HG02870 (cell line): ENCODE measurements around the gene PROM2.

Source experiments
- ATAC-seq: cut with Tn5 transposase; IDR thresholded peaks from one replicate; pipeline ENCODE4 v1.9.1; 2021; ENCODE audit warnings: mild to moderate bottlenecking, moderate library complexity; ENCODE audit not compliant: unreplicated experiment

Gene PROM2

DNA sequence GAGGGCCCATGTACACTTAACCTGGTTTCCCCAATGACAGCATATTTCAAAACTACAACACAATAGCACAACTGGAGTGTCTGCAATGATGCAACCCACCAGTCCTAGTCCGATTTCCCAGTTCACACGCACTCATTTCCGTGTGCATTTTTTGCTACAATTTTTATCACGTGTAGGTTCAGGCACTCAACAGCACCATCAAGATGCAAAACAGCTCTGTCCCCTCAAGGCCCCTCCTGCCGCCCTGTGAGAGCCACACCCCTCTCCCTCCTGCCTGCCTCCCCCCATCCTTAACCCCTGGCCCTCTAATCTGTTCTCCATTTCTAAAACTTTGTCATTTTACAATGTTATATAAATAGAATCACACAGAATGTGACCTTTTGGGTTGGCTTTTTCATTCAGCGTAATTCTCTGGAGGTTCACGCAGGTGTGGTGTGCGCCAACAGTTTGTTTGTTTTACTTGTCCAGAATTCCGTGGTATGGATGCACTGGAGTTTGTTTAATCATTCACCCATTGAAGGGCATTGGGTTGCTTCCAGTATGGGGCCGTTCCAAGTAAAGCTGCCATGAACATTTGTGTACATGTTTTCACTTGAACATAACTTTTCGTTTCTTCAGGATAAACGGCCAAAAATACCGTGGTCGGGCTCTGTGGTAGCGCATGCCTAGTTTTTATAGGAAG is 31.3 kb downstream of the PROM2 start:
- no peak for ATAC-seq

DNA sequence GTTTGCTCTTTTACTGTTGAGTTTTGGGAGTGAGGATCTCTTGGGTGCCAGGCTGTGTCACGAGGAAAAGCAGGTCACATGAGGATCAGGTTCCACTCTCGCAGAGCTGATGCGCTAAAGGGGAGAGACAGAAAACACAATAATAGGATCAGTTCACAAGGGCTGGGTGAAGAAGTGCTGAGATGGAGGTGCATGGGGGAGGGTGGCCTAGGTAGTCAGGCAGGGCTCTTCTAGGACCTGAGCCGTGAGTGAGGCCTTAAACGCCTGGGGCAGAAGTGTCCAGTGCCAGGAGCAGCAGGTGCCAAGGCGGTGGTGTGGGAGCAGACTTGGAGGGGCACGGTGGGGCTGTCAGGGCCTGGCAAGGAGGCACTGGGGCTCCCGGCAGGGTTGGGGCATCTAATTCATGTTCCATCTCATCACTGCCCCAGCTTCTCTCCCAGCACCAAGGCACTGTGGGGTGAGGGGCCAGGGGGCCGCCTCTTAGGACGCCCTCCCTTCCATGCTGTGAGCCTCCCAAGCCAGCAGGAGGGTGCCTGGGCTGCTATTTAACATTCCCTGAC is 32.2 kb downstream of the PROM2 start:
- no peak for ATAC-seq

DNA sequence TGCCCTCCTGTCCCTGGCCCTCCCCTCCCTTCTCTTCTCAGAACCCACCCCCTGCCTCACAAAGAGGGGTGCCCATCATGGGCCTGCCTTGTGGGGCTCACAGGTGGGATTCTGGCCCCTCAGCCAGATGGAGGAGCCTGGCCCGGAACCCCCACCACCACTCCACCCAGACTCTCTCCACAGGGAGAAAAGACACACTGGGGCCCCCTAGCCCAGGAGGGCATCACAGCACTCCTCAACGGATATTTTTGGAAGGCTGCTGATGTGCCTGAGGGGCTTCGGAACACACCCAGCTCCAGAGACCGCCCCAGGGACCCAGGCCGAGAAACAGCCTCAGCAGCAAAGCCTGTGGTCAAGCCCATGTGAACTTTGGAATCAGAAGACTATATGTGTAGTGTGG is 32.8 kb downstream of the PROM2 start:
- ATAC-seq = no peak

DNA sequence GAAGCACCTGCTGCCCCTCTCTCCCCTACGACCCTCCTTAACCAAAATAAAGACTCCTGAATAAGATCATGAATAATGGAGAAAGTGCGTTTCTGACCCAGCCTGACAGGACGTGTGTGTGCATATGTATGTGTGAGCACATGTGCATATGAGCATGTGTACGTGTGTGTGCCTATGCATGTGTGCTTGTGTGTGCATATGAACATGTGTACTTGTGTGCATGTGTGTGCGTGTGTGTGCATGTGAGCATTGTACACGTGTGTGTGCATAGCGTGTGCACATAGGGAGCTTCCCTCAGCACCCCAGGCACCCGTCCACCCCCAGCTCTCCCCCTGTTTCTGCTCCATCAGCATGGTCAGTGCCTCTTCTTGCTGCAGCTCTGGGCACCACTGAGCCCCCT is 33.6 kb downstream of the PROM2 start:
- no peak for ATAC-seq

DNA sequence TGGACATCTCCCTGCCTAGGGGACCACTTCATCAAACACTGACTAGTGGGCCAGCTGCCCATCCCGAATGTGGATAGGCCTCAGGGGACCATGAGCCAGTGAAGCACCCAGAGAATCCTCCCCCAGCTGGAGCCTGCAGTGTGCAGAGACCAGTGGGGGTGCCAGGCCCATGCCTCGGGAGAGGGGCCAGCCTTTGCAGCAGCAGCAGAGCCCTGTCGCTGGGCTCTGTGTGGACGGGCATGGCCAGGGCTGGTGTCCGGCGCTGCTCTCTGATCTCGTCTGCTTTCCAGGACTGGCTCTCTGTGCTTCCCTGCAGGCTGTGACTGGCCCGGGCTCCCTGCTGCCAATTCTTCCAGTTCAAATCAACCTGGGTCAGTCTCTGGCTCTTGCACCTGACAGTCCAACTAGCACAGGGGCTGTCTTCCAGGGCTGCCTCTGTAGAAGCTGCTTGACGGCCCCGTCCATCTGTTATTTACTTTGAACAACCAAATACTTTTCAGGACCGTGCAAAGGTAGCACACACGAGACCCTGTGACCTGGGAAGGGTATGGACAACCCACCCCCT is 34.3 kb downstream of the PROM2 start:
- no peak for ATAC-seq

DNA sequence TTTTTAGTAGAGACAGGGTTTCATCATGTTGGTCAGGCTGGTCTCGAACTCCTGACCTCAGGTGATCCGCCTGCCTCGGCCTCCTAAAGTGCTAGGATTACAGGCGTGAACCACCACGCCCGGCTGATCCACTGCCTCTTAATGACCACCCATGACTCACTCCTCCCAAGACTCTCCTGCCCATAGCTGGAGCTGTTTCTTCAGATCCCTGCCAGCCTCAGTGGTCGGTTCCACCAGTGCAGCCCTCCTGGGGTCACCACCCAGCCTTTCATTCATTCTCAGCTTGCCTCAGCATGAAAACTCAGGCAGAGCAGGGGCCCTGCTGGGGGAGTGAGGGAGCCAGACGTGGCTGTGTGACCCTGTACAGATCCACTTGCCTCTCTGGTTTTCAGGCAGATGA is 35.4 kb downstream of the PROM2 start:
- no peak for ATAC-seq

DNA sequence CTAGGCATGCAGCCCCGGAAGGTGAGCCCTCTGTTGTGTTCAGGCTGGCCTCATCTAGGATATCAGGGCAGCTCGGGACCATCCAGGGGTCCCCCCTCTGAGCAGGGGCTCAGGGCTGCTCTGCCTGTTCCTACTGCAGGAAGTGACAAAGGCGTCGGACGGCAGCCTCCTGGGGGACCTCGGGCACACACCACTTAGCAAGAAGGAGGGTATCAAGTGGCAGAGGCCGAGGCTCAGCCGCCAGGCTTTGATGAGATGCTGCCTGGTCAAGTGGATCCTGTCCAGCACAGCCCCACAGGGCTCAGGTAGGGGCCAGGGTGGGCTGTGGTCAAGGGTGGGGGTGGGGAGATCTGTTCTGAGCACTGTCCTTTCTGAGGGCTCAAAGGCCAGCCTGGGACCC is 36.0 kb downstream of the PROM2 start:
- no peak for ATAC-seq

DNA sequence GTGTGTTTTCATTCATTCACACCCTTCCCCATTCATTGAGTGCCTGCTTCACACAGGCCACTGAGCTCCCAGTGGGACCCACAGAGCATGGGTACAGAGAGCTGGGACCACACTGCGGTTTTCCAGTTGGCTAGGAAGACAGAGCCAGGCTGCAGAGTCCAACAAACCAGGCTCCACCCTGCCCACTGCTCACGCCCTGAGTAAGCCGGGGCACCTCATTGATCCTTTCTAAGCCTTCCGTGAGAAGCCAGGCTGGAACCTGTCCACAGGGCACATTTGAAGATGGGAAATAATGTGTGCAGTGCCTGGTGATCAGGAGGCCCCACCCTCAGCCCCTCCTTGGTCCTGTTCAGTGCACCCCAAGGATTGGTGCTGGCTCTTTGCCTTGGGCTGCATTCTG is 36.4 kb downstream of the PROM2 start:
- no peak for ATAC-seq

DNA sequence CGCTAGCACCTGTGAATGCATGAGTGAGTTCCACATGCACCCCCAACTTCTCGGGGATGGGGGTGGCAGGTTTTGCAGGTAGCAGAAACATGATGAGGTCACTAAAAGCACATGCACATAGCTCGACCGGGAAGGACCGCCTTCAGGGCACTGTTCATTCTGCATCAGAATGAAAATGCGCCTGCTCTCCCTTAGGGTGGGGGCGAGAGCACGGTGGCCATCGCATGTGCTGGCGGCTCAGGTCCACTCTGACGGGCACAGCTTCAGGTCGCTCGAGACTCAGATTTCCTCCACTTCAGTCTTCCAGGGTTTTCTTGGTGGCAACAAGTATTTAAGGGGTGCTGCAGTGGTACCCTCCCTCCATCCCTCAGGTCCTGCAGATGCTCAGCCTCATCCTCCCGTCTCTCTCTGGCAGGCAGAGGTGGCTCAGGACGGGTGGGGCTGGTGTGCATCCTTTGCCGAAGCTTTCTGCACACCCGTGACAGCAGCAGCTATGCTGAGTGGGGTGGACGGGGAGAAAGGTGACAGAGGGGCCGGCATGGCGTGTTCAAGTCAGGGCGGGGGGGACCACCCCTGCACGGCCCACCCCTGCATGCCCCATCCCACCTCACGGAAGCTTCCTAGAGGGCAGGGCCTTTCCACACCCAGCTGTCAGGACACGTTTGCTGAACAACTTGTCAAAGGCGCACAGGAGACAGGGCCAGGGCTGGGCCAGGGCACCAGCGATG is 37.7 kb downstream of the PROM2 start:
- no peak for ATAC-seq

DNA sequence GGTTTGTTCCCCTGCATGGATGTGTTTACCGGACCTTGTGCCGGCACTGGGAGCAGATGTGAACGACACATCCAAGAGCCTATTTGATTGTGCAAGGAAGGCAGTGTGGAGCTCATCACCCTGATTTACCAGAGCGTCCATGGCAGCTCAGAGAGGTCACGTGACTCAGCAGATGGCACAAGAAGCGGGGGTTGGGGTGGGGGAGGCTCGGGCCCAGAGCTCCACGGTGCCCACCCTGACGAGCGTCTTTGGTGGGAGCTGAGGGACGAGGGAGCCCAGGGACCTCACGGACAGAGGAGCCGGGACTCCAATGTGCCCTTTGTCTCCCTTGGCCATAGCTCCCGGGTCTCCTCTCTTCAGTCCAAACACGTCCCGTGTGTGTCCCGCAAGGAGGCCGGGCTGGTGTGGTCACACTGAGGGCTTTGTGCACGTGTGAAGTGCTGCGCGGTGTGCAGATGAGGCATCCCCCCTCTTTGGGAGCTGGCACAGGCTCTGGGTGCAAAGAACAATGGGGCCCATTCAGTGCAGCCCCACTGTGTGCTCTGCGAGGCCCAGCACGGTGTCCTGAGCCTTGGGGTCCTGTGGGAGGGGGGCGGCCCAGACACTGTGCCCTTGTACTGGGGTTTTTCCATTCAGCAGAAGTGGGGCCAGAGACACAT is 38.4 kb downstream of the PROM2 start:
- no peak for ATAC-seq

DNA sequence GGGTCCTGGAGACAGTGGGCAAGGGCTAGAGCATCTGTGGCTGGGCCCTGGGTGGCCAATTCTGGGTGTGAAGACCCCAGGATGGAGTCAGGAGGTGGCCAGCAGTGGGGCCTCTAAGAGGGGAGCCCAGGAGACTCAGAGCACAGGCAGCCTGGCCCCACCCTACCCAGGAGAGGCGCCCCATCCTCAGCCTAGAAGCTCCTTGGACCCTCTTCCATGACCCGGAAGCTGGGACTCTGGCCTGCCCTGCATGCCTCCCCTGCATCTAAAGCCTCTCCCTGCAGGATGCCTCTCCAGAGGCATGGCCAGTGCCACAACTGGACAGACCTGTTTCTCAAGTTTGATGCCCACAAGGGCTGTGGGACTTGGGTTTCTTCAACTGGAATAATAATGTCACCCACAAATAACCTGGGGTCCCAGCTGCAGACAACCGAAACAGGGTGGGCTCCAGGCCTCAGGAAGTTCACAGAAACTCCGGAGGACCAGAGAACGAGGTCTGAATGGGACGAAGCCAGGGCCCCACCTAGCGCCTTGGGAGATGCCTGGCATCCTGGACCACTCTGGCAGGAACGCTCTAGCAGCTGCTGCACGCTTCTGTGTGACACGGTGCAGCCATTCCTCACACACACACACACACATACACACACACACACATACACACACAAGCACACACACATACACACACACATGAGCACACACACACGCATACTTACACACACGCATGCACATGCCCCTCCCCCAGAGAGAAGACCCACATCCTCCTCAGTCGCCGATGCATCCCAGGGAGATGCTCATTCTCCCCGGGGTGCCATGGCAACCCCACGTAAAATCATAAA is 39.3 kb downstream of the PROM2 start:
- ATAC-seq = no peak

DNA sequence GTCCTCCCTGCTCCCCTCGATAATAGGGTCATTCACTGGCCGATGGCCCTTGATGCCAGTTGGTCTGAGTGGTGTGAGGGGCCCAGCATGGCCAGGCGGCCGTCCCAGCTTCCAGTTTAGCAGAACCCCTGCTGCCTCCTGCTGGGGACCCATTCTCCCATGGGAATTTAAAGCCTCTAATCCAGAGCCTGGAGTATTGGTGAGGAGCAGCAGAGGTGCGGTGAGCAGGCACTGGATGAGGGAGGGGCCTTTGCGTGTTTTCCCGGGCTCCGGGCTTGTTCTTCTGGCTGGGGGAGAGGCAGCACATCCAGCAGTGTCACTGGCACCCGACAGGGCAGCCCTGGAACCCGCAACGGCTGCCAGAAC is 40.3 kb downstream of the PROM2 start:
- no peak for ATAC-seq

DNA sequence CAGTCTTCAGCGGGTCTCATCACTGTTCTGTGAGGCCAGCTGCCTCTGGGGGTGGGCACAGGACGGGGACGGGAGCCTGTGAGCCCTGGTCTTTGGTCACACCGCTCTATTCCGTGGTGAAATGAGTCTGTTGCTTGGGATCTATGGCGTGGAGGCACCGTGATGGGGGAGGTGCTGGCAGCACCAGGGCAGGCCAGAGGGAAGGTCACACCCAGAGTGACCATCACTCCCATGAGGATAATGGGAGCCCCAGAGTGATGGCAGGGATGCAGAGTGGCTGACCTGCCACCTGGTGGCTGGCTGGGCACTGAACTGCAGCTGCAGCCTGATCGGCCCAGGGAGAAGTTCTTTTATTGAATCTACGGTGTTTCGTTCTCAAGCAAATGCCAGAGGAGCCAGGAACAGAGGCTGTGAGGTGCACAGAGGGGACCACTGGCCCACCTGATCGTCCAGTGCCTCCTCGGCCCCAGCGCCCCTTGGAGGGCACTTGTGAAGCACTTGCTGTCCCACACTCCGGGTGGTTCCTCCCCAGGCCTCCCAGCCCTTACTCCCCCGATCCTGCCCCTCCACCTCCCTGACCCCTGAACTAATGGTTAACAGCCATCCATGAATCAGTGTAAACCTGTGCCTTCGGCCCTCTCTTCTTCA is 40.8 kb downstream of the PROM2 start:
- no peak for ATAC-seq

DNA sequence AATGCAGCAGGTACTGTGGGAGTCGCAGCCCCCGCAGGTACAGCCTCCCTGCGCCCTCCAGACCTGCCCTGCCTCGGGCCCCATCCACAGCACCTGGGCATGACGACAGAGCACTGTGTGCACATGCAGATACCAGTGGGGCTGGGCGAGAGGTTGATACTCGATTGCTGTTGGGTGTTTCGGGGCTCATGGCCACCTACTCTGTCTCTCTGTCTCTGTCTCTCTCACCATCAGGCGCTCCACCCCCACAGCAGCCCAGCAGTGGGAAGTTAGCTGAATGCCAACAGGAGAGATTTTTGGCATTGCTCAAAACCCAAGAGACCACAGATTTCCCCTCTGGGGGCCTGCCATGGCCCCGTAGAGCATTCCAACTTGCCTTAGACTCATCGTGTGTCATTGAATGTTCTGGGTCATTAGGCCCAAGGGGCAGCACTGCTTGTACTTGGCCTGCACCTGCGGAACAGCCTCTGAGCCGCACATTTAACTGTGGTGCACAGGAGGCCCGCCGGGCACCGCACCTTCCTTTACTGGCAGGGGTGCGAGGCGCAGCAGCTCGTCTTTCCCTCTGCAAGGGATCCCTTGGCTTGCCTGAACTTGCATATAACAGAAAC is 41.7 kb downstream of the PROM2 start:
- ATAC-seq = no peak

DNA sequence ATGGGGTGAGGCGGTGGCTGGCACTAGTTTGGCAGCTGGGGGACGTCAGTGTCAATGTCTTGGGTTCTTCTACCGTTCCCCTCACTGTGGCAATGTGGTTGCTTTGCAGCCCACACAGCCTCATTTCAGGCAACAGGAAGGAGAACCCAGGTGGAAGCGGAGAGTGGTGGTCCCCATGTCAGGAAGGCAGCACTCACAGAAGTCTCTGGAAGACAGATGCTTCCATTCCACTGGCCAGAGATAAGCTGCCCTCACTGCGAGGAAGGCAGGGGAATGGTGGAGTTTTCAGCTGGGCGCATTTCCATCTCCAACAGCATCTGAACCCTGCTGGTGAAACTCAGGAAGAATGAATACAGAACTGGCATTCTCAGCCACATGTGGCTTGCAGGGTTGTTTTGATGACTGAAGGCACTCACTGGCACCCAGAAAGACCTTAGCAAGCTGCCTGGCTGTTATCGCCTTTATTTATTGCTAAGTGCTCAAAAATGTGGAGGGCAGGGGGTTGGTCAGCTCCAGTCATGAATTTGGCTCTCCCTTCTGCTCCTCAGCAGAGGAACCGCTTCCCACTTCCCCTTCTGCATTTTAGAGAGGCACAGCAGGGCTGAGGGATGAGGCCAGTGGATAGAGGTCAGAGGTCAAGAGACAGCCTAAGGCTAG is 42.3 kb downstream of the PROM2 start:
- no peak for ATAC-seq

DNA sequence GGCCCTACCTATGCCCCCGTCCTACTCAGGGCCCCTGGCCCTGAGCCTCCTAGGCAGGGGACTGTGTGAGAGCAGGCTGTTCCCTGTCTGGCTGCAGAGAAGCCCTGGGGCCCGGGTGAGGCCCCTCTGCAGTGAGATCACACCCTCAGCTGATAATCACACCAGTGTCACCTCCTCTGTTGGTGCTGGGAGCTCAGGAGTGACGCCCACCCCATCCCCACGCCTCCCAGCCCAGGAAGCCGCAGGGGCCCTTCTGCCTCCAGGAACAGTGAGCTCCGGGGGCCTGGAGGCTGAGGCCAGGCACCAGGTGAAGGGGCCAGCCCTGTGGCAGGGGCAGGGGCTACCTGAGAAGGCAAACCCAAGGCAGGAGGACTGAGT is 42.9 kb downstream of the PROM2 start:
- no peak for ATAC-seq

DNA sequence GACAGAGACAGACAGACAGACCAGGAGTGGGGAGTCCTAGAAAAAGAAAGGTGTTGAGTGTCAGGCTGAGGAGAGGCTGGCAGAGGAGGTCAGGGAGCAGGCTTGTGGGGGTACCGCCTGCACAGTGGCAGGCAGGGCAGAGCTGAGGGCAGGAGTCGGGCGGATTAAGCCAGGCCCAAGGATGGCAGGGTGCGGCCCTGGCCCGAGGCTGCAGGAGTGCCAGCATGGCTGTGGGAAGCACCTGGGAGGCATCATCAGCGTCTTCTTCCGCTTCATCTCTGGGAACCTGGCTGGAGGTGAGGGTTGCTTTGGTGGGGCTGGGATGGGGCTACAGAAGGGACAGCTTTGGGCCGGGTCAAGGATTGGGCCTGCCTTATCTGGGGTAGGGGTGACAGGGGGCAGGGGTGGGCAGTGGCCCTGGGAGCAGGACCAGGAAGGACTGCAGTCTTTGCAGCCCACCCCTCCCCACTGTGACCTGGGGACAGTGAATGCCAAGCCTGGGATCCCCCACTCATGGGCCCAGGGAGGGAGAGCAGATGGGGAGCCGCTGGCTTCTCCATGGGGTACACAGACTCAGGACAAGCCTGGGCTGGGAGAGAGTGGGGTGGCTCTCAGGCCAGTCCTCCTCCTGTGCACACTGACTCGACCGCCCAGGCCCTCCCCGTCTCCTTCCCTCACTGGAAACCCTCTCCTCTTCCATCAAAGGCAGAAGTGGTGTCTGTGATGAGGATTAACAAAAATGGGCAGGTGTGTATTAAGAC is 43.6 kb downstream of the PROM2 start:
- ATAC-seq = no peak

DNA sequence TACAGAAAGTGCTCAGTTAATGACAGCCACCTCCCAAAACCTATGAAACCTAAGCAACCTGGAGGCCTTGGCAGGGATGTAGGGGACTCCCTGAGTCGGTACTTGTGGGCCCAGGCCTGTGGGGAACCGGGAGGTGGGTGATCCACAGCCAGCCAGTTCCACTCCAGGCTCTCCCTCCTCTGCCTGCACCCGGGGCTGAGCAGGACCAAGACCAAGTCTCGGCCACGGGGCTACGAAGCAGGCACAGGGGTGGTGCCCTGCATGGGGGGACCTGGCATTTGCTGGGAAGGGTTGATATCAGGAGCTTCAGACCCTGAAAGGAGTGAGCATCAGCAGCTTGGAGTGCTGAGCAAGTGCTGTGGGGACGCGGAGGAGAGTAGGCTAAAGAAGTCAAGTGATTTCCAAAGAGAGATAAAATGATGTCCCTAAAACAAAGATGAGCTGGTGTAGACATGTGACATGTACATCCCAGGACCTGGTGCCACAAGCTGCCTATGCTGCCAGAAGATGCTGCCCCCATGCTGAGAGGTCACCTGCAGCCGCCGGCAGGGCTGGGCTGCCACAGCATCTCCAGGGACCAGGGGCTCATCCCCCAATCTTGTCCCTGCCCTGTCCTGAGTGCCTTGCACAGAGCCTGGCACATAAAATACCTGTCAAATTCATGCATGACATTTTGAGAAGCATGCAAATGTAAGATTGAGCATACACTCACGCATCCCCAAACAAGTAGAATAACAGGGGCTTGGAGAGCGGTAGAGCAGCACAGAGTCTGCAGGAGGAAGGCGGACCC is 44.4 kb downstream of the PROM2 start:
- no peak for ATAC-seq
